Suppressor macrophage treated with lipopolysaccharide for 1 hour (primary cell): ENCODE data around the gene FRMD4A.
A peak's percentile ranks its signal among the peaks of the same experiment; 100 is the strongest.

Experiments
- DNase-seq, 3 donors: peaks; one replicate each; pipeline ENCODE4 v3.0.0-alpha.2; 2020 to 2022

FRMD4A gene

GRCh38 chr10:14336736-14337135 lies 6.0 kb upstream of the FRMD4A start:
- DNase-seq = no peak

GRCh38 chr10:14334771-14335170 lies 4.0 kb upstream of the FRMD4A start:
- no peak for DNase-seq

GRCh38 chr10:14333606-14334005 lies 2.9 kb upstream of the FRMD4A start:
- no peak for DNase-seq

- DNase-seq = no peak
These were observed 2.2 kb upstream of the FRMD4A start for GRCh38 chr10:14332903-14333302.

GRCh38 chr10:14329746-14330173 lies 964 bp downstream of the FRMD4A start:
- DNase-seq = no peak

- no peak for DNase-seq
These were observed 1.6 kb downstream of the FRMD4A start for GRCh38 chr10:14328881-14329672.

GRCh38 chr10:14327527-14327926 lies 3.2 kb downstream of the FRMD4A start:
- DNase-seq = no peak

- no peak for DNase-seq
These were observed 4.1 kb downstream of the FRMD4A start for GRCh38 chr10:14326581-14326980.

GRCh38 chr10:14325325-14325955 lies 5.3 kb downstream of the FRMD4A start:
- DNase-seq = peak; percentile 65 to 85 (median 74)

- DNase-seq = no peak
These were observed 8.1 kb downstream of the FRMD4A start for GRCh38 chr10:14322526-14323188.

- no peak for DNase-seq
These were observed 12.7 kb downstream of the FRMD4A start for GRCh38 chr10:14318007-14318406.

GRCh38 chr10:14312014-14312413 lies 18.7 kb downstream of the FRMD4A start:
- DNase-seq = no peak

- no peak for DNase-seq
These were observed 19.3 kb downstream of the FRMD4A start for GRCh38 chr10:14311206-14311957.

GRCh38 chr10:14309593-14309992 lies 21.1 kb downstream of the FRMD4A start:
- peak; percentile 18 to 52 (median 28) for DNase-seq

- DNase-seq = peak; percentile 24 to 34 (median 27)
These were observed 24.5 kb downstream of the FRMD4A start for GRCh38 chr10:14306190-14306589.

- no peak for DNase-seq
These were observed 26.7 kb downstream of the FRMD4A start for GRCh38 chr10:14304046-14304445.

GRCh38 chr10:14302035-14302434 lies 28.7 kb downstream of the FRMD4A start:
- peak in 1 of 3 donors; percentile 18 for DNase-seq

GRCh38 chr10:14299556-14299955 lies 31.2 kb downstream of the FRMD4A start:
- DNase-seq = no peak

- DNase-seq = no peak
These were observed 34.5 kb downstream of the FRMD4A start for GRCh38 chr10:14296065-14296709.

GRCh38 chr10:14294347-14295059 lies 36.2 kb downstream of the FRMD4A start:
- no peak for DNase-seq

GRCh38 chr10:14293526-14293925 lies 37.2 kb downstream of the FRMD4A start:
- DNase-seq = no peak

- DNase-seq = no peak
These were observed 39.4 kb downstream of the FRMD4A start for GRCh38 chr10:14291296-14291695.
